HEK293T (cell line): ENCODE data around the gene P3R3URF.

ENCODE experiments used
- CTCF ChIA-PET: fragments of 350-600 bp; formaldehyde crosslinking; extraction: SDS; loops from one replicate; lab custom pipeline; 2021; ENCODE audit warnings: antibody characterized with exemption, inconsistent platforms; lab: Yijun Ruan, JAX
- POLR2A ChIA-PET: fragments of 350-600 bp; formaldehyde crosslinking; extraction: SDS; loops from one replicate; lab custom pipeline; 2020; ENCODE audit warnings: antibody characterized with exemption, inconsistent platforms; lab: Yijun Ruan, JAX
- DNase-seq: peaks from one replicate; pipeline ENCODE4 v3.0.0; 2012; ENCODE audit warnings: mixed read lengths; ENCODE audit errors: extremely low spot score
- ARNT ChIP-seq: fragments of 450-650 bp; IDR thresholded peaks from 2 replicates; pipeline ENCODE4 v1.6.1; 2017; ENCODE audit warnings: mild to moderate bottlenecking
- BHLHE40 ChIP-seq: fragments of 450-650 bp; IDR thresholded peaks from 2 replicates; pipeline ENCODE4 v1.6.1; 2016; ENCODE audit warnings: mild to moderate bottlenecking, moderate library complexity, borderline replicate concordance
- CTBP1 ChIP-seq: fragments of 450-650 bp; IDR thresholded peaks from 2 replicates; pipeline ENCODE4 v1.6.1; 2016; ENCODE audit warnings: borderline replicate concordance
- ELF4 ChIP-seq: fragments of 450-650 bp; IDR thresholded peaks from 2 replicates; pipeline ENCODE4 v1.6.1; 2017; ENCODE audit warnings: antibody characterized with exemption
- FOXA1 ChIP-seq: fragments of 450-650 bp; IDR thresholded peaks from 2 replicates; pipeline ENCODE4 v1.6.1; 2016; ENCODE audit warnings: mild to moderate bottlenecking
- FOXK2 ChIP-seq: fragments of 450-650 bp; IDR thresholded peaks from 2 replicates; pipeline ENCODE4 v1.6.1; 2016; ENCODE audit warnings: mild to moderate bottlenecking
- FOXM1 ChIP-seq: fragments of 450-650 bp; IDR thresholded peaks from 2 replicates; pipeline ENCODE4 v1.6.1; 2017; ENCODE audit warnings: mild to moderate bottlenecking, borderline replicate concordance
- HDGF ChIP-seq: fragments of 450-650 bp; IDR thresholded peaks from 2 replicates; pipeline ENCODE4 v1.6.1; 2017; ENCODE audit warnings: antibody characterized with exemption, borderline replicate concordance
- L3MBTL2 ChIP-seq: fragments of 450-650 bp; conservative IDR thresholded peaks from 2 replicates; pipeline ENCODE4 v1.6.1; 2016; ENCODE audit warnings: mild to moderate bottlenecking
- LEF1 ChIP-seq: fragments of 450-650 bp; IDR thresholded peaks from 2 replicates; pipeline ENCODE4 v1.6.1; 2017; ENCODE audit warnings: mild to moderate bottlenecking, borderline replicate concordance
- NFRKB ChIP-seq: fragments of 450-650 bp; IDR thresholded peaks from 2 replicates; pipeline ENCODE4 v1.6.1; 2016; ENCODE audit warnings: mild to moderate bottlenecking, moderate library complexity
- PKNOX1 ChIP-seq: fragments of 450-650 bp; IDR thresholded peaks from 2 replicates; pipeline ENCODE4 v1.6.1; 2016
- SP1 ChIP-seq: fragments of 450-650 bp; IDR thresholded peaks from 2 replicates; pipeline ENCODE4 v1.6.1; 2017
- SUZ12 ChIP-seq: fragments of 450-650 bp; IDR thresholded peaks from 2 replicates; pipeline ENCODE4 v1.6.1; 2016; ENCODE audit warnings: mild to moderate bottlenecking
- TARDBP ChIP-seq: fragments of 450-650 bp; IDR thresholded peaks from 2 replicates; pipeline ENCODE4 v1.6.1; 2016
- ZNF384 ChIP-seq: fragments of 450-650 bp; IDR thresholded peaks from 2 replicates; pipeline ENCODE4 v1.6.1; 2016

The P3R3URF gene

GRCh38 chr1:46179138-46180081 lies 3.1 kb upstream of the P3R3URF start:
- ChIA-PET POLR2A (interaction anchor here (0.6 kb wide), 1 partner anchor 130 kb away, joined by 3 read pairs; no protein-coding TSS in a partner anchor), CTCF (interaction anchor here (0.7 kb wide), 5 partner anchors 12 to 529 kb away, joined by 3 to 6 read pairs (median 5); no protein-coding TSS in a partner anchor)
- DNase-seq: peak; percentile 84
- TF ChIP-seq HDGF: no peak
- TF ChIP-seq ARNT: no peak
- no peak for TF ChIP-seq FOXA1
- TF ChIP-seq ZNF384: no peak
- no peak for TF ChIP-seq FOXK2

- no peak for DNase-seq
- POLR2A ChIA-PET: interaction anchor here (1.0 kb wide), 1 partner anchor 43 kb away, joined by 4 read pairs; the partner anchor contains the start of gene PIK3R3
- CTCF ChIA-PET: interaction anchor here (0.6 to 0.9 kb wide), 2 partner anchors 135 to 306 kb away, joined by 3 to 4 read pairs; no protein-coding TSS in a partner anchor
- TF ChIP-seq ARNT (no peak), ELF4 (no peak), TARDBP (no peak), FOXM1 (no peak), CTBP1 (no peak), L3MBTL2 (no peak), NFRKB (no peak), LEF1 (no peak), SP1 (no peak), FOXK2 (no peak)
These were observed 1.0 kb downstream of the P3R3URF start for GRCh38 chr1:46175243-46175642.

GRCh38 chr1:46174448-46175231 lies 1.6 kb downstream of the P3R3URF start, which contains the start of gene TSPAN1:
TSPAN1 (plus strand) TSS chr1:46175087; CDS start chr1:46181108, 6,021 bp downstream.
- ChIA-PET POLR2A (interaction anchor here (1.0 kb wide), 1 partner anchor 42 kb away, joined by 4 read pairs; the partner anchor contains the start of gene PIK3R3), CTCF (interaction anchor here (0.6 kb wide), 1 partner anchor 307 kb away, joined by 3 read pairs; no protein-coding TSS in a partner anchor)
- no peak for DNase-seq

GRCh38 chr1:46173361-46173856 lies 2.9 kb downstream of the P3R3URF start:
- DNase-seq: no peak
- no peak for TF ChIP-seq TARDBP
- TF ChIP-seq L3MBTL2: no peak
- no peak for TF ChIP-seq CTBP1
- no peak for TF ChIP-seq ZNF384
- no peak for TF ChIP-seq FOXM1
- TF ChIP-seq LEF1: no peak
- TF ChIP-seq ELF4: no peak
- TF ChIP-seq ARNT: no peak
- TF ChIP-seq FOXA1: no peak
- TF ChIP-seq SUZ12: no peak
- no peak for TF ChIP-seq BHLHE40
- no peak for TF ChIP-seq HDGF
- no peak for TF ChIP-seq NFRKB
- TF ChIP-seq PKNOX1: no peak
- no peak for TF ChIP-seq FOXK2
- TF ChIP-seq SP1: no peak
- CTCF ChIA-PET: interaction anchor here (0.7 kb wide), 1 partner anchor 11 kb away, joined by 3 read pairs; no protein-coding TSS in a partner anchor
- POLR2A ChIA-PET: interaction anchor here (1.0 to 1.6 kb wide), 3 partner anchors 19 to 41 kb away, joined by 3 to 5 read pairs (median 3); partner anchors contain the start of gene PIK3R3

More at GRCh38 chr1:46174448-46175231, 1.6 kb downstream of the P3R3URF start, which contains the start of gene TSPAN1:
- no peak for TF ChIP-seq BHLHE40
- TF ChIP-seq ELF4: no peak
- TF ChIP-seq FOXK2: no peak
- no peak for TF ChIP-seq NFRKB
- TF ChIP-seq ZNF384: no peak
- no peak for TF ChIP-seq L3MBTL2
- no peak for TF ChIP-seq SUZ12
- TF ChIP-seq FOXA1: no peak
- TF ChIP-seq HDGF: no peak
- no peak for TF ChIP-seq SP1

- DNase-seq: no peak
- TF ChIP-seq TARDBP: no peak
- no peak for TF ChIP-seq ARNT
- no peak for TF ChIP-seq FOXM1
- TF ChIP-seq FOXK2: no peak
- CTCF ChIA-PET: interaction anchor here (0.6 to 0.7 kb wide), 2 partner anchors 41 to 140 kb away, joined by 3 read pairs; no protein-coding TSS in a partner anchor
- POLR2A ChIA-PET: interaction anchor here (1.5 to 1.6 kb wide), 2 partner anchors 18 to 41 kb away, joined by 4 to 5 read pairs; no protein-coding TSS in a partner anchor
These were observed 4.0 kb downstream of the P3R3URF start for GRCh38 chr1:46172321-46172720.

- ChIA-PET CTCF (interaction anchor here (0.7 kb wide), 1 partner anchor 140 kb away, joined by 3 read pairs; no protein-coding TSS in a partner anchor), POLR2A (interaction anchor here (1.5 kb wide), 1 partner anchor 41 kb away, joined by 4 read pairs; no protein-coding TSS in a partner anchor)
- TF ChIP-seq LEF1 (no peak), PKNOX1 (no peak), NFRKB (no peak), TARDBP (no peak), ELF4 (no peak), L3MBTL2 (no peak), ARNT (no peak), FOXK2 (no peak), HDGF (no peak), FOXM1 (no peak), CTBP1 (no peak), BHLHE40 (no peak), ZNF384 (no peak), SP1 (no peak), FOXA1 (no peak)
- DNase-seq: no peak
These were observed 4.4 kb downstream of the P3R3URF start for GRCh38 chr1:46171871-46172270.
